Right lobe of liver (tissue), 4 donors: ENCODE data around the gene PHKG2.

Source experiments
- POLR2A ChIP-seq: fragments of 450-650 bp; IDR thresholded peaks from one replicate; pipeline ENCODE4 v1.6.1; 2017; ENCODE audit warnings: antibody characterized with exemption, mild to moderate bottlenecking
- TF ChIP-seq, protein P1 (sequence below), 4 donors: fragments of 200-600 bp in 3 of 4; fragments of 450-650 bp in 1 of 4; IDR thresholded peaks; one replicate each; pipeline versions ENCODE4 v1.5.1 to v1.8.0; 2016 to 2022; ENCODE audit warnings: antibody characterized with exemption in 4 of 4, mild to moderate bottlenecking in 2 of 4
- donor health status: DM: no; HTN: no; CAD: no.
- donor health status: DM: no; HTN: no; CAD: no.
- donor health status: DM: no; HTN: yes; CAD: no.

DNA sequence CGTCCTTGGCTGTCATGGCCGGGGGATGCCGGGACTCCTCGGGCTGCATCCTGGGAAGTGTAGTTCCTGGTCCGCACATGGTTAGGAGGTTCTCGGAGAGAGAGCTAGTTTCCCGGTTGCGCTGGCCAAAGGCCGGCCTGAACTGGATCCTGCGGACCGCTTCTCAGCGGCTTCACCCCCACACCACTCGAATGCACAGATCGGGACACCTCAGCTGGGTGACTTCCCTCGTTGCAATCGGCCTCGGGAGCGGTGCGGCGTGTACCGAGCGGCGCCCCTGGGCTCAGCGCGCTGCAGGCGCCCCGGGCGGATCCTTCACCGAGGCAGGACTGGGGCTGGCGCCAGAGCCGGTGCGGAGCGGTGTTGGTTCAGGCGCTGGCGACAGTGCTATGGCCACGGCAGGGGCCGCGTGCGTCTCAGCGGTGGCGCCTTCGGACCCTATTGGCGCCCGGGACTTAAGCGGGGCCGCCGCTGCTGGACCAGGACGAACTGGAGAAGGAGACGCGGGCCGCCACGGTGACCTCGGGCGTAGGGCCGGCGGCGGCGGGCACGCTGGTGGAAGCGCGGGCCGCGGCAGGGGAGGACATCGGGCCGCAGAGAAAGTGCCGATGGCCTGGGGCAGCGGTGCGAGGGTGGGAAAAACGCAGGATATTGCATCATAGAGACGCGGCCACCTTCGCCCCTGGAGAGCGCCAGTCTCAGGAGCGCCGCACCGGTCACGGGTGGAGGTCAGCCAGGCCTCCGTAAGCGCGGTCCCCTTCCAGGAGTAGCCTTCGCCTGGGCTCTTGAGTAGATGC lies 27.4 kb downstream of the PHKG2 start:
- TF ChIP-seq POLR2A, result peak; percentile 69
- TF ChIP-seq, protein P1, sequence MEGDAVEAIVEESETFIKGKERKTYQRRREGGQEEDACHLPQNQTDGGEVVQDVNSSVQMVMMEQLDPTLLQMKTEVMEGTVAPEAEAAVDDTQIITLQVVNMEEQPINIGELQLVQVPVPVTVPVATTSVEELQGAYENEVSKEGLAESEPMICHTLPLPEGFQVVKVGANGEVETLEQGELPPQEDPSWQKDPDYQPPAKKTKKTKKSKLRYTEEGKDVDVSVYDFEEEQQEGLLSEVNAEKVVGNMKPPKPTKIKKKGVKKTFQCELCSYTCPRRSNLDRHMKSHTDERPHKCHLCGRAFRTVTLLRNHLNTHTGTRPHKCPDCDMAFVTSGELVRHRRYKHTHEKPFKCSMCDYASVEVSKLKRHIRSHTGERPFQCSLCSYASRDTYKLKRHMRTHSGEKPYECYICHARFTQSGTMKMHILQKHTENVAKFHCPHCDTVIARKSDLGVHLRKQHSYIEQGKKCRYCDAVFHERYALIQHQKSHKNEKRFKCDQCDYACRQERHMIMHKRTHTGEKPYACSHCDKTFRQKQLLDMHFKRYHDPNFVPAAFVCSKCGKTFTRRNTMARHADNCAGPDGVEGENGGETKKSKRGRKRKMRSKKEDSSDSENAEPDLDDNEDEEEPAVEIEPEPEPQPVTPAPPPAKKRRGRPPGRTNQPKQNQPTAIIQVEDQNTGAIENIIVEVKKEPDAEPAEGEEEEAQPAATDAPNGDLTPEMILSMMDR (IDR thresholded peaks at IDR 0.05), result no peak
